HFFc6 (cell line): ENCODE results near the gene MDGA2. TPM values are rescaled to one million over a fixed set of nuclear protein-coding genes. Genes with fewer than 3 reads are reported as not detected.

Source experiments
- DNase-seq: peaks from one replicate; pipeline ENCODE4 v3.0.0-alpha.2; 2018
- H3K27ac Mint-ChIP-seq: 2 replicates; pipeline ENCODE4 v1.8.0; 2020; ENCODE audit warnings: mild to moderate bottlenecking, mixed read lengths
- H3K27me3 Mint-ChIP-seq: 2 replicates; pipeline ENCODE4 v1.8.0; 2021; ENCODE audit warnings: mild to moderate bottlenecking, moderate library complexity, mixed read lengths; ENCODE audit not compliant: insufficient read depth
- H3K36me3 Mint-ChIP-seq: 2 replicates; pipeline ENCODE4 v1.8.0; 2021; ENCODE audit warnings: low read depth, mixed read lengths
- H3K4me1 Mint-ChIP-seq: 2 replicates; pipeline ENCODE4 v1.8.0; 2020; ENCODE audit warnings: low read depth, mixed read lengths
- H3K4me3 Mint-ChIP-seq: 2 replicates; pipeline ENCODE4 v1.8.0; 2020; ENCODE audit warnings: mild to moderate bottlenecking, moderate library complexity, mixed read lengths
- H3K9me3 Mint-ChIP-seq: 2 replicates; pipeline ENCODE4 v1.8.0; 2020; ENCODE audit warnings: mild to moderate bottlenecking, mixed read lengths
- total RNA-seq, 6 experiments: library from RNA; stranded (reverse); fragmentation: NEBNext Ultra II Directional; extraction: Animal tissue kit (Norgen Biotek cat#: 25700); gene quantifications; 2 replicates in 1 of 6; 3 replicates in 5 of 6; pipeline ENCODE4 v1.2.3, GENCODE V29; 2021
- TF ChIP-seq, protein P1 (sequence below): fragments of 200-600 bp; sonication (generic); IDR thresholded peaks from 2 replicates; pipeline ENCODE4 v1.5.0; 2021; ENCODE audit warnings: antibody characterized with exemption, mild to moderate bottlenecking

Gene MDGA2
- total RNA-seq, 6 experiments from 2014 or later, result not detected

DNA sequence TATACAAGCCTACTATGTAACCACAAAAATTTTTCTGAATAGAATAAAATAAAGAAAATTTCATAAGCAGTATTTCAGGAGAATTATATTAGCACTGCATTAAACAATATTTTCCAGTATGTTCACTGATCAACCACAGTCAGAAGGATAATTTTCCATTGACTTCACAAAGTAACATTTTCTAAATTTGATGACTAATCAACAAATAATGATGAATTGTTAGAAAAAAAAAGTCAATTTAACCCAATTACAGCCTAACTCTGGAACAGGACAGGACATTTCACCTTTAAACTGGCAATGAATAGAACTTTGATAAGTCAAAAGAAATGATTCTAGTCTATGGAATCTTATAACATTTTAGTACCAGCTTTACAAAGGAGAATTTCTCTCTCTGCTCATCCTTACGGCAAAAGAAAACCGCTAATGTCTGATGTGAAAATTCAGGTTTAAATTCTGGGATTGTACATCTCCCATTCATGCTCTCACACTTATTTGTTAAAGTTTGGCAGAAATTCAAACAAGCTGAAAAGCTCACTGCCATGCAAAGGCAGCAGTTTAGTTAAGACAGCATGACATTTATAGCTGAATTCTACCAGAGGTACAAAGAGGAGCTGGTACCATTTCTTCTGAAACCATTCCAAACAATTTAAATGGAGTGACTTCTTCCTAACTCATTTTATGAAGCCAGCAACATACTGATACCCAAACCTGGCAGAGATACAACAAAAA is 84.5 kb downstream of the MDGA2 start:
- Mint-ChIP-seq H3K27me3 (no peaks in the 10 kb centered on the region), H3K9me3 (peaks cover 59% of the 10 kb centered on the region)

DNA sequence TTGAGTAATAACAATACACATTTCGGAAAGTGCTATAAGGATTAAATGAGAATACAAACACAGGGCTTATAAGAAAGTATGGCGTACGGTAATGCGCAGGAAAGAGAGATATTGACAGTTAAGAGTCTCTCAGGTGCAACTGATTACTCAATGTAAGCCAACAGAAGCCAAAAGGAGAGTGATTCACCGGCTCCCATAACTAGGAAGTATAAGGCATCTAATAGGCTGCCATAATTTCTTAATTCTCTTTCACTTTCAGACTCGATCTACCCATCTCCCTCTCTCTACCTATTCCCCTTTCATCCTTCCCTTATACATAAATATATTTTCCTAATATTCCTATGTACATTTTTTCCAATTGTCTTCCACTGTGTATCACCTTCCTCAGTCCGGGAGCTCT is 90.0 kb downstream of the MDGA2 start:
- H3K4me1 Mint-ChIP-seq, result no peaks in the 10 kb centered on the region
- no peaks in the 10 kb centered on the region for H3K27me3 Mint-ChIP-seq
- peaks cover 56% of the 10 kb centered on the region for H3K9me3 Mint-ChIP-seq
- H3K4me3 Mint-ChIP-seq, result no peak overlapping the region
- DNase-seq, result no peak
- TF ChIP-seq, protein P1, sequence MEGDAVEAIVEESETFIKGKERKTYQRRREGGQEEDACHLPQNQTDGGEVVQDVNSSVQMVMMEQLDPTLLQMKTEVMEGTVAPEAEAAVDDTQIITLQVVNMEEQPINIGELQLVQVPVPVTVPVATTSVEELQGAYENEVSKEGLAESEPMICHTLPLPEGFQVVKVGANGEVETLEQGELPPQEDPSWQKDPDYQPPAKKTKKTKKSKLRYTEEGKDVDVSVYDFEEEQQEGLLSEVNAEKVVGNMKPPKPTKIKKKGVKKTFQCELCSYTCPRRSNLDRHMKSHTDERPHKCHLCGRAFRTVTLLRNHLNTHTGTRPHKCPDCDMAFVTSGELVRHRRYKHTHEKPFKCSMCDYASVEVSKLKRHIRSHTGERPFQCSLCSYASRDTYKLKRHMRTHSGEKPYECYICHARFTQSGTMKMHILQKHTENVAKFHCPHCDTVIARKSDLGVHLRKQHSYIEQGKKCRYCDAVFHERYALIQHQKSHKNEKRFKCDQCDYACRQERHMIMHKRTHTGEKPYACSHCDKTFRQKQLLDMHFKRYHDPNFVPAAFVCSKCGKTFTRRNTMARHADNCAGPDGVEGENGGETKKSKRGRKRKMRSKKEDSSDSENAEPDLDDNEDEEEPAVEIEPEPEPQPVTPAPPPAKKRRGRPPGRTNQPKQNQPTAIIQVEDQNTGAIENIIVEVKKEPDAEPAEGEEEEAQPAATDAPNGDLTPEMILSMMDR, result no peak
- no peak overlapping the region for H3K27ac Mint-ChIP-seq
- H3K36me3 Mint-ChIP-seq, result no peaks in the 10 kb centered on the region

More for the DNA sequence above, 84.5 kb downstream of the MDGA2 start:
- Mint-ChIP-seq H3K4me1 (no peaks in the 10 kb centered on the region), H3K36me3 (no peaks in the 10 kb centered on the region; the same call in 1 of the 2 replicates), H3K4me3 (no peak overlapping the region), H3K27ac (no peak overlapping the region)
- TF ChIP-seq, protein P1, result no peak
- DNase-seq, result no peak

DNA sequence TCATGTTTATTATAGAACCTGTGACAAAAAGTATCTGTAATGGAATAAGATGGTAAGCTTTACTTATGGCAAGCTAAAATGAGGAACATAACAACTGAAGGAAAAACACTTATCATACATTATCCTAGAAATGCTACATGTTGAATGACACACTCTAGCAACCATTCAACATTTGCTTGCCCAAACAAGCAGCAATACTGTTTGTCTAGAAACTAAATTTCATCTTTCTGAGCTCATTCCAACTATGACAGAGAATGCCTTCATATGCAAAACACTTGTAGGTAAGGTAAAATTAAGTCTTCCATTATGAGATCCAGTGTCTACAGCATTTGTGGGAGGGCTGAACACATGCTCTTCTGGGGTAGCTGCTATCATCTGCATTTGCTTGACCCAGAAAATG is 108.1 kb downstream of the MDGA2 start:
- H3K36me3 Mint-ChIP-seq, result peaks cover 10% of the 10 kb centered on the region
- peaks cover 64% of the 10 kb centered on the region for H3K9me3 Mint-ChIP-seq
- no peak overlapping the region for H3K4me3 Mint-ChIP-seq
- TF ChIP-seq, protein P1, result no peak
- H3K4me1 Mint-ChIP-seq, result no peaks in the 10 kb centered on the region
- no peak for DNase-seq
- H3K27me3 Mint-ChIP-seq, result no peaks in the 10 kb centered on the region
- H3K27ac Mint-ChIP-seq, result no peak overlapping the region

DNA sequence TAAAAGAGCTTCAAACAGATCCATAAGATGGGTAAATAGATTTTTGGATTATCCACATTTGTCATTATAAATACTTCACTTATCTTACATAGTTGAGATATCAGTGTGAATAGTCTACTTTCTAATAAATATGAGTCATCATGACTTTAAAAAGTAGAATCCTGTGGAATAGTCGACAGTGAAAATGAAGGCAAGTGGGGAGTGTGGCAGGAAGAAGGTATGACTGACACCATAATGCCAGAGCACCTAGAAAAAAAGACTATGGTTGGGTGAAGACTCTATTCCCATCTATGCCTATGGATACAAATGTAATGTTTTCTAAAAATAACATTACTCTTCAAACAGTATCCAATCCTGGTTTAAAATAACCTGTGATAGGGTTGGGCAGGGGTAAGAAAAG is 117.5 kb downstream of the MDGA2 start:
- H3K27ac Mint-ChIP-seq, result no peak overlapping the region
- no peaks in the 10 kb centered on the region for H3K27me3 Mint-ChIP-seq
- no peak overlapping the region for H3K4me3 Mint-ChIP-seq
- peaks cover 58% of the 10 kb centered on the region for H3K9me3 Mint-ChIP-seq
- H3K4me1 Mint-ChIP-seq, result no peaks in the 10 kb centered on the region
- DNase-seq, result no peak
- TF ChIP-seq, protein P1, result no peak
- H3K36me3 Mint-ChIP-seq, result no peaks in the 10 kb centered on the region

DNA sequence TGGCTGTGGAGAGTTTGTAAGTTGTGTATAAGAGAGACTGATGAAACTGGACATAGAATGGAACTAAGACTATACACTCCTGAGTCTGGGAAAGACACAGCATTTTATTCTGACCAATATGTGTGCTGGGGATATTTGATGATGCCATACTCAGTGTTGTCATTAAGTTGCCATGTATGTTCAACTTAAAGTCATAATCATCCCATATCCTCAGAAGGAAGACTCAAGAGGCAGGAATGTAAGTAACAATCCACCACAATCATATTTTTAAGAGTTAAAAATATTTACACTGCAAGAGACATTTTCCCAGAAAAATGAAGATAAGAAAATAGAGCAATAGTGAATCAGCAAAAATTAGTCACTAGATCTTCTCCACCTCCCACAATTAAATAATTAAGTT is 120.1 kb downstream of the MDGA2 start:
- TF ChIP-seq, protein P1, result no peak
- Mint-ChIP-seq H3K4me1 (no peaks in the 10 kb centered on the region), H3K27ac (no peak overlapping the region), H3K36me3 (no peaks in the 10 kb centered on the region), H3K4me3 (no peak overlapping the region), H3K9me3 (peaks cover 48% of the 10 kb centered on the region), H3K27me3 (no peaks in the 10 kb centered on the region)
- DNase-seq, result no peak
